Measurements from ENCODE around the gene DNAH6. TPM values are rescaled to one million over a fixed set of nuclear protein-coding genes. Genes with fewer than 3 reads are reported as not detected.

DNAH6 gene
- total RNA-seq, 1 experiment from 2014 or later: not detected

- no peak for ATAC-seq
- intact Hi-C loops (cut with micrococcal nuclease): no loop called here
- no peak overlapping the region for H3K4me3 ChIP-seq (ENCODE audit: low read length)
- H3K36me3 ChIP-seq (ENCODE audit: low read depth, low read length): no peaks in the 10 kb centered on the region
- H3F3A ChIP-seq (ENCODE audit: low read length, unreplicated experiment): no peaks in the 10 kb centered on the region
- H3K4me1 ChIP-seq (ENCODE audit: insufficient read depth, low read length): no peaks in the 10 kb centered on the region
- no peaks in the 10 kb centered on the region for H3K9me2 ChIP-seq (replicated peaks; ENCODE audit: low read length)
- no peak for DNase-seq
- H3K9ac ChIP-seq (ENCODE audit: low read length): no peak overlapping the region
- H3K9me3 ChIP-seq (ENCODE audit: low read length): no peaks in the 10 kb centered on the region; the same call in 1 of the 2 replicates
- H3K79me2 ChIP-seq (ENCODE audit: low read length): no peaks in the 10 kb centered on the region
- peaks cover 15% of the 10 kb centered on the region for H3K27me3 ChIP-seq (ENCODE audit: low read length)
- H2AFZ ChIP-seq (ENCODE audit: low read length): no peak overlapping the region
- POLR2A ChIA-PET (ENCODE audit: unreplicated experiment): no interaction called here
- TF ChIP-seq EZH2 (IDR thresholded peaks at IDR 0.05; ENCODE audit: low read length, unreplicated experiment) (no peak), EZH2phosphoT487 (IDR thresholded peaks at IDR 0.05; ENCODE audit: borderline replicate concordance, low read length) (no peak)
- TF ChIP-seq, protein P1, sequence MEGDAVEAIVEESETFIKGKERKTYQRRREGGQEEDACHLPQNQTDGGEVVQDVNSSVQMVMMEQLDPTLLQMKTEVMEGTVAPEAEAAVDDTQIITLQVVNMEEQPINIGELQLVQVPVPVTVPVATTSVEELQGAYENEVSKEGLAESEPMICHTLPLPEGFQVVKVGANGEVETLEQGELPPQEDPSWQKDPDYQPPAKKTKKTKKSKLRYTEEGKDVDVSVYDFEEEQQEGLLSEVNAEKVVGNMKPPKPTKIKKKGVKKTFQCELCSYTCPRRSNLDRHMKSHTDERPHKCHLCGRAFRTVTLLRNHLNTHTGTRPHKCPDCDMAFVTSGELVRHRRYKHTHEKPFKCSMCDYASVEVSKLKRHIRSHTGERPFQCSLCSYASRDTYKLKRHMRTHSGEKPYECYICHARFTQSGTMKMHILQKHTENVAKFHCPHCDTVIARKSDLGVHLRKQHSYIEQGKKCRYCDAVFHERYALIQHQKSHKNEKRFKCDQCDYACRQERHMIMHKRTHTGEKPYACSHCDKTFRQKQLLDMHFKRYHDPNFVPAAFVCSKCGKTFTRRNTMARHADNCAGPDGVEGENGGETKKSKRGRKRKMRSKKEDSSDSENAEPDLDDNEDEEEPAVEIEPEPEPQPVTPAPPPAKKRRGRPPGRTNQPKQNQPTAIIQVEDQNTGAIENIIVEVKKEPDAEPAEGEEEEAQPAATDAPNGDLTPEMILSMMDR (conservative IDR thresholded peaks at IDR 0.05; ENCODE audit: low read depth, low read length): no peak
- H3K4me2 ChIP-seq (ENCODE audit: low read length): no peak overlapping the region
- no peak overlapping the region for H3K27ac ChIP-seq (ENCODE audit: low read length)
- CTCF ChIA-PET: no interaction called here
- H4K20me1 ChIP-seq (ENCODE audit: low read length): no peaks in the 10 kb centered on the region
- BruUV-seq (replicated peaks): no TSS peak
Observed at GRCh38 chr2:84725717-84726116, 209.4 kb downstream of the DNAH6 start.

GRCh38 chr2:84727315-84727714 is 211.0 kb downstream of the DNAH6 start:
- Histone ChIP-seq H3F3A (ENCODE audit: low read length, unreplicated experiment) (no peaks in the 10 kb centered on the region), H3K9ac (ENCODE audit: low read length) (no peak overlapping the region), H3K9me3 (ENCODE audit: low read length) (no peaks in the 10 kb centered on the region; the same call in 1 of the 2 replicates), H3K4me3 (ENCODE audit: low read length) (no peak overlapping the region), H3K79me2 (ENCODE audit: low read length) (no peaks in the 10 kb centered on the region), H3K36me3 (ENCODE audit: low read depth, low read length) (no peaks in the 10 kb centered on the region), H4K20me1 (ENCODE audit: low read length) (no peaks in the 10 kb centered on the region), H3K27me3 (ENCODE audit: low read length) (peaks cover 15% of the 10 kb centered on the region), H2AFZ (ENCODE audit: low read length) (no peak overlapping the region), H3K27ac (ENCODE audit: low read length) (no peak overlapping the region), H3K4me1 (ENCODE audit: insufficient read depth, low read length) (no peaks in the 10 kb centered on the region), H3K9me2 (replicated peaks; ENCODE audit: low read length) (no peaks in the 10 kb centered on the region), H3K4me2 (ENCODE audit: low read length) (no peak overlapping the region)
- TF ChIP-seq EZH2 (IDR thresholded peaks at IDR 0.05; ENCODE audit: low read length, unreplicated experiment) (no peak), EZH2phosphoT487 (IDR thresholded peaks at IDR 0.05; ENCODE audit: borderline replicate concordance, low read length) (no peak)
- TF ChIP-seq, protein P1 (conservative IDR thresholded peaks at IDR 0.05; ENCODE audit: low read depth, low read length): no peak
- intact Hi-C loops (cut with micrococcal nuclease): no loop called here
- DNase-seq: no peak
- no TSS peak for BruUV-seq (replicated peaks)
- CTCF ChIA-PET: no interaction called here
- no peak for ATAC-seq
- POLR2A ChIA-PET (ENCODE audit: unreplicated experiment): no interaction called here

GRCh38 chr2:84729224-84729623 is 212.9 kb downstream of the DNAH6 start:
- POLR2A ChIA-PET (ENCODE audit: unreplicated experiment): no interaction called here
- no peak for ATAC-seq
- intact Hi-C loops (cut with micrococcal nuclease): no loop called here

More at GRCh38 chr2:84729224-84729623, 212.9 kb downstream of the DNAH6 start:
- Histone ChIP-seq H2AFZ (ENCODE audit: low read length) (no peak overlapping the region), H3K27me3 (ENCODE audit: low read length) (peaks cover 18% of the 10 kb centered on the region), H3K36me3 (ENCODE audit: low read depth, low read length) (no peaks in the 10 kb centered on the region), H3K9me2 (replicated peaks; ENCODE audit: low read length) (no peaks in the 10 kb centered on the region), H3F3A (ENCODE audit: low read length, unreplicated experiment) (no peaks in the 10 kb centered on the region), H3K9me3 (ENCODE audit: low read length) (no peaks in the 10 kb centered on the region; the same call in 1 of the 2 replicates), H3K4me2 (ENCODE audit: low read length) (no peak overlapping the region), H3K9ac (ENCODE audit: low read length) (no peak overlapping the region), H4K20me1 (ENCODE audit: low read length) (no peaks in the 10 kb centered on the region), H3K4me1 (ENCODE audit: insufficient read depth, low read length) (no peaks in the 10 kb centered on the region), H3K27ac (ENCODE audit: low read length) (no peak overlapping the region), H3K79me2 (ENCODE audit: low read length) (no peaks in the 10 kb centered on the region), H3K4me3 (ENCODE audit: low read length) (no peak overlapping the region)
- TF ChIP-seq, protein P1 (conservative IDR thresholded peaks at IDR 0.05; ENCODE audit: low read depth, low read length): no peak
- TF ChIP-seq EZH2 (IDR thresholded peaks at IDR 0.05; ENCODE audit: low read length, unreplicated experiment) (no peak), EZH2phosphoT487 (IDR thresholded peaks at IDR 0.05; ENCODE audit: borderline replicate concordance, low read length) (no peak)
- no TSS peak for BruUV-seq (replicated peaks)
- CTCF ChIA-PET: no interaction called here
- no peak for DNase-seq
